Skeletal muscle tissue (tissue), 4 donors: ENCODE measurements around the gene HMOX1. TPM values are rescaled to one million over a fixed set of nuclear protein-coding genes. Genes with fewer than 3 reads are reported as not detected.

Experiments
- H3K27ac ChIP-seq: one replicate; pipeline ENCODE4 v1.7.0; 2013; ENCODE audit warnings: mild to moderate bottlenecking, low read depth, low read length, inconsistent platforms
- H3K27me3 ChIP-seq, 3 donors: one replicate each; pipeline ENCODE4 v1.7.0; 2013; ENCODE audit warnings: low read length in 3 of 3; ENCODE audit not compliant: control insufficient read depth in 3 of 3, insufficient read depth in 3 of 3
- H3K36me3 ChIP-seq, 3 donors: one replicate each; pipeline ENCODE4 v1.7.0; 2013; ENCODE audit warnings: low read length in 3 of 3; ENCODE audit not compliant: control insufficient read depth in 3 of 3, insufficient read depth in 3 of 3
- H3K4me1 ChIP-seq, 3 donors: one replicate each; pipeline ENCODE4 v1.7.0; 2013; ENCODE audit warnings: low read length in 3 of 3, mild to moderate bottlenecking in 3 of 3; ENCODE audit not compliant: control insufficient read depth in 3 of 3, insufficient read depth in 3 of 3
- H3K4me3 ChIP-seq, 3 donors: one replicate each; pipeline ENCODE4 v1.7.0; 2013; ENCODE audit warnings: low read length in 3 of 3
- H3K9ac ChIP-seq, 3 donors: one replicate each; pipeline ENCODE4 v1.7.0; 2013; ENCODE audit warnings: low read length in 3 of 3, mild to moderate bottlenecking in 3 of 3, moderate library complexity in 2 of 3, low read depth in 1 of 3
- H3K9me3 ChIP-seq, 3 donors: one replicate each; pipeline ENCODE4 v1.7.0; 2013; ENCODE audit warnings: low read length in 3 of 3; ENCODE audit not compliant: control insufficient read depth in 3 of 3
- total RNA-seq: library from RNA; depleted of rRNA; stranded (reverse); fragments of >200 nt; gene quantifications from one replicate; pipeline ENCODE4 v1.2.3, GENCODE V29; 2014
- donor health status: Osteomylitis.

HMOX1 gene
- total RNA-seq, 1 donor from 2014 or later: 14.6 TPM

GRCh38 chr22:35343664-35344550 is 37.0 kb upstream of the HMOX1 start:
- Histone ChIP-seq H3K4me3 (no peak overlapping the region), H3K36me3 (peaks cover 72 to 81% (median 76%) of the 10 kb centered on the region in 3 donors), H3K4me1 (peaks cover 0 to 9% (median 0%) of the 10 kb centered on the region in 3 donors), H3K27me3 (no peaks in the 10 kb centered on the region), H3K27ac (no peak overlapping the region), H3K9ac (no peak overlapping the region), H3K9me3 (no peaks in the 10 kb centered on the region)

- peaks cover 66 to 77% (median 73%) of the 10 kb centered on the region in 3 donors for H3K36me3 ChIP-seq
Measured at GRCh38 chr22:35344956-35345690, 35.8 kb upstream of the HMOX1 start.

GRCh38 chr22:35345808-35346505 is 34.9 kb upstream of the HMOX1 start:
- Histone ChIP-seq H3K36me3 (peaks cover 58 to 71% (median 66%) of the 10 kb centered on the region in 3 donors), H3K4me1 (peaks cover 9 to 27% (median 14%) of the 10 kb centered on the region in 3 donors), H3K9me3 (no peaks in the 10 kb centered on the region), H3K4me3 (no peak overlapping the region), H3K27me3 (no peaks in the 10 kb centered on the region), H3K27ac (no peak overlapping the region), H3K9ac (no peak overlapping the region)

More at GRCh38 chr22:35344956-35345690, 35.8 kb upstream of the HMOX1 start:
- no peaks in the 10 kb centered on the region for H3K9me3 ChIP-seq
- peaks cover 1 to 20% (median 7%) of the 10 kb centered on the region in 3 donors for H3K4me1 ChIP-seq
- no peak overlapping the region for H3K27ac ChIP-seq
- no peak overlapping the region for H3K4me3 ChIP-seq
- peak overlapping the region in 1 of 3 donors; percentile 16 for H3K9ac ChIP-seq
- no peaks in the 10 kb centered on the region for H3K27me3 ChIP-seq

GRCh38 chr22:35346596-35347220 is 34.2 kb upstream of the HMOX1 start:
- H3K36me3 ChIP-seq: peaks cover 51 to 63% (median 59%) of the 10 kb centered on the region in 3 donors
- no peak overlapping the region for H3K4me3 ChIP-seq
- no peak overlapping the region for H3K9ac ChIP-seq

GRCh38 chr22:35347462-35347861 is 33.4 kb upstream of the HMOX1 start:
- Histone ChIP-seq H3K9ac (no peak overlapping the region), H3K4me1 (peaks cover 17 to 42% (median 26%) of the 10 kb centered on the region in 3 donors), H3K36me3 (peaks cover 45 to 57% (median 51%) of the 10 kb centered on the region in 3 donors), H3K27ac (no peak overlapping the region), H3K4me3 (no peak overlapping the region), H3K9me3 (no peaks in the 10 kb centered on the region), H3K27me3 (no peaks in the 10 kb centered on the region)

More at GRCh38 chr22:35346596-35347220, 34.2 kb upstream of the HMOX1 start:
- H3K27ac ChIP-seq: no peak overlapping the region
- no peaks in the 10 kb centered on the region for H3K27me3 ChIP-seq
- no peaks in the 10 kb centered on the region for H3K9me3 ChIP-seq
- peaks cover 17 to 34% (median 22%) of the 10 kb centered on the region in 3 donors for H3K4me1 ChIP-seq

DNA sequence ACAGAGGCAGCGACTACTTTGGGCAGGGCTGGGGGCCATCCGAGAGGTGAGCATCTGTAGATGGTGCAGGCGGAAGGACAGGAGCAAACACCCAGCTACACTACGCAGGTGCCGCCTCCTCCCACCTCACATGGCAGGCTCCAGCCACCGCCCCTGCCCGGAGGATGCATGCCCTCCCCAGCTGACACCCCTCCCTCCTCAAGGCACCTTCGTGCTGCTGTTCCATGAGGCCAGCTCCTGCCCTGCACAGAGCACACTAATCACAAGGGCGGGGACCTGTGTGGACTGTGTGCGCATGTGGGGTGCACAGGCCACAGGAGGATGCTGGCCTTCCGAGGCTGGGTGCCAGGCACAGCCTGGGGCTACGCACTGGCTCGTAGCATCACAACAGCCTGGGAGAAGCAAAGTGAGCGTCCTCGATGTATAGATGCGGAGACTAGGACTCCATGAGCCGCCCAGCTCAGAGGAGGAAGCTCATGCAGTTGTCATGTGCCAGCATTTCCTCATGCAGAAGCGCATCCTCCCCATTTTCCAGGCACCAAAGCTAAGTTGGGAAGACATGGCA is 32.8 kb upstream of the HMOX1 start:
- no peaks in the 10 kb centered on the region for H3K27me3 ChIP-seq
- H3K9ac ChIP-seq: no peak overlapping the region
- H3K9me3 ChIP-seq: no peaks in the 10 kb centered on the region
- H3K36me3 ChIP-seq: peaks cover 42 to 51% (median 45%) of the 10 kb centered on the region in 3 donors
- H3K4me1 ChIP-seq: peaks cover 17 to 47% (median 27%) of the 10 kb centered on the region in 3 donors
- no peak overlapping the region for H3K4me3 ChIP-seq
- H3K27ac ChIP-seq: no peak overlapping the region

GRCh38 chr22:35348703-35349102 is 32.2 kb upstream of the HMOX1 start:
- no peak overlapping the region for H3K27ac ChIP-seq

GRCh38 chr22:35349368-35349703 is 31.6 kb upstream of the HMOX1 start:
- Histone ChIP-seq H3K36me3 (peaks cover 33 to 39% (median 34%) of the 10 kb centered on the region in 3 donors), H3K27ac (no peak overlapping the region), H3K4me3 (no peak overlapping the region), H3K27me3 (no peaks in the 10 kb centered on the region), H3K9ac (no peak overlapping the region), H3K9me3 (no peaks in the 10 kb centered on the region), H3K4me1 (peaks cover 17 to 47% (median 27%) of the 10 kb centered on the region in 3 donors)

More at GRCh38 chr22:35348703-35349102, 32.2 kb upstream of the HMOX1 start:
- Histone ChIP-seq H3K4me1 (peaks cover 17 to 47% (median 27%) of the 10 kb centered on the region in 3 donors), H3K9ac (no peak overlapping the region), H3K9me3 (no peaks in the 10 kb centered on the region), H3K36me3 (peaks cover 36 to 45% (median 39%) of the 10 kb centered on the region in 3 donors), H3K4me3 (no peak overlapping the region), H3K27me3 (no peaks in the 10 kb centered on the region)
